NCI-H1417 treated with DMSO at 0.1 percent for 48 hours (cell line): ENCODE measurements around the gene SH3RF1.

Experiments used
- DNase-seq: peaks from one replicate; lab custom pipeline; 2025; lab: John Stamatoyannopoulos, UW

The SH3RF1 gene

DNA sequence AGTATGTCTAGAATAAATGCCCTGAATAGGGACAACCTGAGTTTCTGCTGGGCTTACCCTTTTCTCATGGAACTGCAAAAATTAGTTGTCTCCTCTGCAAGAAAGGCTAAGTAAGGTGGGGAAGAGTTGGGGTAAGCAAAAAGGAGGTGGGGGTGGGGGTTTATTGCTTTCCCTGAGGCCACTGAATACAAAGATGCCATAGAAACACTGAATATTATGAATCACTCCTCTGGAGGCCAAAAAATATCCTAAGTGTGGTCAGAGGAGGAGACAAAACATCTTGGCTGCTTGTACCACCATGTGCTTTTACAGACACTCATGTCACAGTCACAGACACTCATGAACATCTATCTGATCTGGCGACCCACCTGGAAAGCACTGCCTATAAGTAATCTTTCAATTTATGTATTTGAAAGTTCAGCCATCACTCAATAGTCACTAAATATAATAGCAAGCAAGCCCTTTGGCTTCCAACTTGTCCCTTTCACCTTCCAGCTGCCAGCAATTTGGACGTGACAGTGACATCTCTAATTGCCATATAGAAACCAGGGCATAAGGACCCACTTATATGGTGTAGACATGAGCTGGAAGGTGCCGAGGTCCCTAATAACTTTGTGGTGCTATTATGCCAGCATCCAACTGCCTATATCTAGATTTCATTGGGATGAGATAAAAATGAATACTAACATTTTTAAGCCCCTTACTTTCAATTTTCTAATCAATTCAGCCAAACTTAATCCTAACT lies 138.0 kb downstream of the SH3RF1 start:
- DNase-seq: no peak

DNA sequence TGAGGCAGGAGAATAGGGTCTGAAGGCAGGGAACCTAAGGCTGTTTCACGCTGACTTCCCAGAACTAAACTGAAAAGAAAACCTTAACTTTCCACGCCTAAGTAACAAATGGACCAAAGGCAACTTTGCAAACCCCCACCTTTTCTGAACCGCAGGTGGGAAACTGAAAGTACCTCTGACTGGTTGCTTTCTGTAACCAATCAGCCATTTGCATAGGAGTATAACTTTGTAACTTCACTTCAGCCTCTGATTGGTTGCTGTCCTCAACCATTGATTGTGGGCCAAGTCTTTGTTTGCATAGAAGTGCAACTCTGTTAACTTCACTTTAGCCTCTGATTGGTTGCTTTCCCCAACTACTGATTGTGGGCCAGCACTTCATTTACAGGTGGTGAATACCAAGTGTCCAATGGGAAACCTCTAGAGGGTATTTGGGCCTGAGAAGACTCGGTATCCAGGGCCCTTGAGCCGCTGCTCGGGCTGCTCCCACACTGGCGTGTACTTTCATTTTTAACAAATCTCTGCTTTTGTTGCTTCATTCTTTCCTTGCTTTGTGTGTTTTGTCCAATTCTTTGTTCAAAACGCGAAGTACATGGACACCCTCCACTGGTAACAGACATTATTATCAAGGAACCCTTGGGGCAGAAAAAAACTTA lies 139.1 kb downstream of the SH3RF1 start:
- DNase-seq: no peak

DNA sequence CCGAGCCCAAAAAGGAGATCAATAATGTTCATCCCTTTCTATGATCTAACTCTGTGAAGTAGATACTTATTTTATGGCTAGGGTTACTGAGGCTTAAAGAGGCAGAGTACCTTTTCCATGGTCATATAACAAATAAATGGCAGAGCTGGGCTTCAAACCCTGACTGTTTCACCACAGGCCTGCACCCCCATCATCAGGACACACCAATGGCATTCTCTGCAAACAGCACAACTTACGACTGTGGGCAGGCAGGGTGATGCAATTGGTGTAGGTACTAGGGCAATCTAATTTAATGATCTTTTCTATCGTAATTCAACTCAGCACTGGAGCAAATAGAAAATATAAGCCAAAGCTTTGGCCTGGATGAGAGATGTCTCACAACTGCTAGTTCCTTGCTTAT lies 141.9 kb downstream of the SH3RF1 start:
- DNase-seq: no peak

- DNase-seq: no peak
Observed at GRCh38 chr4:169127314-169127713, 143.4 kb downstream of the SH3RF1 start.

- DNase-seq: no peak
Observed at GRCh38 chr4:169124661-169125060, 146.1 kb downstream of the SH3RF1 start.

DNA sequence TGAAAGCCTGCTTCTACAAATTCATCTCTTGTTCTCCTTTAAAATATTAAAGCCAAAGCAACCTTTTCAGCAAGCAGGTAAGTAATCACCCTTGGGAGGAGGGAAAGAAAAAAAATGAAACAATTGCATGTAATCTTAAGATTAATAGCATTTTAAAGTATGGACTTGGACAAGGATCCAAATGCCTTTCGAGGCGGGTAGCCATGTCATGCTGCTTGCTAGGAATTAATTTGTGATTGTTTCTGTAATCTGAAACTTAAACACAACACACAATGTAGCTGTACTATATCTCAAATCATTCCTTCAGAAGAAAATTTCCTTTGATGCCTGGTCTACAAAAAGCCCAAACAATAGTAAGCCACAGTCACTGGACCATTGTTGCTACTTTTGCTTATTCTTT lies 148.3 kb downstream of the SH3RF1 start:
- DNase-seq: no peak

DNA sequence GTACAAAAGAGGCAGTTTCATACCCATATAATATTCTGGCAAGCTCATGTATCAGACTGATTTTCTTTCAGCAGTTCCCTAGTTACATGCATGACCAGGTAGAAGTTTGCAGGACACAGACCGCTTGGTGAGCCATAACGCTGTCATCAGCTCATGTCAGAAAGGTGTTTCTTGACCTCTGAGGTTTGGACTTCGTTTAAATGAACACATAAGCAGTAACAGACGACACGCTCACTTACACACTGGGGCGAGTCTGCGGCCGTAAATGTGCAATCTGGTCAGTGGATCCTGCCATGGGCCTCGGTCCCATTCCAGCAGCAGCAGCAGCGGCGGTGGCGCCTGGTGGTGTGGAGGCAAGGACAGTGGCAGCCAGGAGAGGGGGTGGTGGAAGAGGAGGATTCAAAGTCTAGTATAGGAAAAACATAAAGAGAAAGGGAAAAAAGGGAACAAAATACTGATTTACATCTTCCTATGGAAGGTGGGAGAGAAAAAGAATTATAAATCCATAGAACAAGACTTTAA lies 148.8 kb downstream of the SH3RF1 start:
- no peak for DNase-seq

GRCh38 chr4:169120624-169121023 lies 150.1 kb downstream of the SH3RF1 start:
- no peak for DNase-seq

DNA sequence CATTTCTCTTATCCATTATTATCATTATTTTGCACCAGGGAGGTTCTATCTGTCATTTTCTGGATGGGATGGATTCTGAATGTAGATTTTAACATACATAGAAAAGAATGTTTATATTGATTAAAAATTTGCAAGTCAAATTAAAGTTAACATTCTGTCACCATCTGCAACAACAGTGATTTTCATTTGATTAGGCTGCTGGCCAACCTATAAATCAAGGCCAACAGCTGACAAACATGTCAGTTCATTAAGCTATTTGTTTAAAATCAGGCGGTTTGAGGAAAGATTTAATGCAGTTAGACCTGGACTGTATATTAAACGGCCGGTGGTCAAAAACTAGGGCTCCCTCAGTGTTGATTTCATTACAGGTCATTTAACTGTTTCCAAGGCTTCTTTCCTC lies 151.2 kb downstream of the SH3RF1 start:
- no peak for DNase-seq

DNA sequence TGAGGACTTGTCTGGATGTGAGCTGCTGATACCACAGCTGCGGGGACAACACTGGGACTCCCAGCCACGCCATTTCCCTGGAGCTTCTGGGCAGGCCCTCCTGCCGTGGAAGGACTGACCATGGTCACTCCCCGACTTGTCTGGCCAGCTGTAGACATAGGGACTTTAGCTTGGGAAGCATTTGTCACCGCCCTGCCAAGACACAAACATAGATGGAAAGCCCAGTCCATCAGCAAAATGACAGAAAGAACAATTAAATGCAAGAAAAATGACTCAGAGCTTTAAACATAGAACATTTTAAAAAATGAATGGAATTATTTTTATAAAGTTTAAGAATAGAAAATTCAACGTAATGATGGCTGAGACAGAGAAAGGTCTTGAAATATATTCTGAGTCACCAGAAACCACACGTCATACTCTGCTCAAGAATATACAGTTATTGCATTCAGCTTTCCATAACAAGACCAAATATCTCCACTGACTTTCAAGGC lies 153.1 kb downstream of the SH3RF1 start:
- no peak for DNase-seq

GRCh38 chr4:169116270-169116901 lies 154.4 kb downstream of the SH3RF1 start:
- DNase-seq: no peak

- no peak for DNase-seq
Observed at GRCh38 chr4:169115897-169116254, 154.9 kb downstream of the SH3RF1 start.

- DNase-seq: no peak
Observed at GRCh38 chr4:169115144-169115896, 155.4 kb downstream of the SH3RF1 start.

GRCh38 chr4:169114341-169114974 lies 156.3 kb downstream of the SH3RF1 start:
- no peak for DNase-seq

DNA sequence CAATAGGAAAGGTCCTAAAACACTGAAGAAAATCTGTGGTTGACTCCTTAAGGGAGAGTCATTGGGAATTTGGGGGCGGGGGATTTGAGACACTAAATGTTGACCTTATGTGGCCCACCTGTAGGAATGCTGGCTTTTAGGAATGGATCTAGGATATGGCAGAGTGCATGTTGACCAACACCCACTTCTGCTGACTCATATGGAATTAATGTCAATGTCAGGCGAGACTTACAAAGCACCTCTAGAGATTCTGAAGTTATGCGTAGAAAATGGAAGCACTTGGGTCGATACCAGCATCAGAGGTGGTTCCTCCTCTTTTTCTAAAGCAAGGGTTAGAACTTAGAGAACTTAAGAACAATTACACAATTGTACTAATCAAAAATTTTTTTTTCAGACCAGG lies 160.1 kb downstream of the SH3RF1 start:
- no peak for DNase-seq

GRCh38 chr4:169109035-169109675 lies 161.6 kb downstream of the SH3RF1 start:
- DNase-seq: no peak

- DNase-seq: no peak
Observed at GRCh38 chr4:169108303-169108702, 162.5 kb downstream of the SH3RF1 start.

- no peak for DNase-seq
Observed at GRCh38 chr4:169107528-169107927, 163.2 kb downstream of the SH3RF1 start.

DNA sequence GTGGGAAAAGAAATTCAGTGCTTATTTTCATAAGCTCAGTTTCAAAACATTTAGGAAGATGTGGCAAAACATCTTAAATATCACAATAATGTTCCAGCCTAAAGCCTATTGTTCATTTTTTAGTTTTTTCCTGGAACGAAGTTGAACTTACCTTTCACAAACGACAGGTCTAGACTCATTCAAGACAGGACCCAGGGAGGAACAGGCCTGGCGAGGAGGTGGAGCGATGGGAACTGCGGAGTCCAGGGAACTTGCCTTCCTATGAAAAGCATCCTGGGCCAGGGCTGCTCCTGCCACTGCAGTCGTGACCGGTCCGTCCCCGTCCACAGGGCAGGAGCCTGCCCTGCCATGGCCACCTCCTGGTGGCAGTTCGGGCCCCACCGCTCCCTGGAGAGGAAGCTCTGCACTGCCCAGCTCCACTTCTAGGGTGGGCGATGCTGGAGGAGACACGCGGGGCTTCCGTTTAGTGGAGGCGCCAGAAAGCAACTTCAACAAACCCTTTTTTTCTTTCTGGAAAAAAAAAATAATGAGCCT lies 164.0 kb downstream of the SH3RF1 start:
- DNase-seq: no peak

DNA sequence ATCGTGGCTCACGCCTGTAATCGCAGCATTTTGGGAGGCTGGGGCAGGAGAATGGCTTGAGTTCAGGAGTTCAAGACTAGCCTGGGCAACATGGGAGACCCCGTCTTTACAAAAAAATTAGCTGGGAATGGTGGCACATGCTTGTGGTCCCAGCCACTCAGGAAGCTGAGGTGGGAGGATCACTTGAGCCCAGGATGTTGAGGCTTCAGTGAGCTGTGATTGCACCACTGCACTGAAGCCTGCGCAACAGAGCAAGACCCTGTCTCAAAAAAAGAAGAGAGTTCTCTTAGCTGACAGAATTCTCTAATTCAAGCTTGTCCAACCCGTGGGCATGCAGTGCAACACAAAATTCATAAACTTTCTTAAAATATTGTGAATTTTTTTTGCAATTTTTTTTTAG lies 165.1 kb downstream of the SH3RF1 start:
- DNase-seq: no peak

GRCh38 chr4:169103966-169104412 lies 166.8 kb downstream of the SH3RF1 start:
- DNase-seq: no peak
